Mammary epithelial cell (primary cell): ENCODE results near the gene MXI1.

Experiments used
- CTCF ChIP-seq, 2 donors: IDR thresholded peaks in 1 of 2; conservative IDR thresholded peaks in 1 of 2; 2 replicates each; pipeline ENCODE4 v1.5.1; 2011 to 2012; ENCODE audit warnings: inconsistent platforms in 2 of 2, low read length in 2 of 2, mild to moderate bottlenecking in 2 of 2, control low read depth in 1 of 2, low read depth in 1 of 2; ENCODE audit not compliant: insufficient read depth in 1 of 2; ENCODE audit errors: extremely low read depth in 1 of 2
- EZH2 ChIP-seq: IDR thresholded peaks from 2 replicates; pipeline ENCODE4 v1.6.1; 2012; ENCODE audit warnings: low read length, inconsistent platforms, borderline replicate concordance

- TF ChIP-seq EZH2: no peak
- TF ChIP-seq CTCF (conservative IDR thresholded peaks at IDR 0.05 in 1 of 2, IDR thresholded peaks at IDR 0.05 in 1 of 2; ENCODE audit: extremely low read depth in 1 of 2, insufficient read depth in 1 of 2, low read depth in 1 of 2, low read length in 2 of 2): no peak
Observed at GRCh38 chr10:110162741-110163145, 44.7 kb upstream of the MXI1 start.
